Right renal cortex interstitium (tissue), 3 donors: ENCODE results near the gene TMEM59L. TPM values are rescaled to one million over a fixed set of nuclear protein-coding genes. Genes with fewer than 3 reads are reported as not detected.
"Not testable (repeated sequence)": the region's sequence is repeated elsewhere in the genome, so short reads cannot be mapped to it uniquely, and the experiment has no call there.

Experiments
- DNase-seq, 3 donors: peaks; one replicate each; pipeline ENCODE4 v3.0.0-alpha.2; 2013; ENCODE audit warnings: low read depth in 3 of 3, low spot score in 2 of 3
- polyA plus RNA-seq, 3 donors: library from polyadenylated mRNA; unstranded; fragments of 120-200 nt; gene quantifications; one replicate each; pipeline ENCODE4 v1.2.1, GENCODE V29; 2013; ENCODE audit not compliant: insufficient read length in 3 of 3

TMEM59L gene
- polyA plus RNA-seq, 3 donors = 1.5 to 2.6 (median 1.9) TPM

GRCh38 chr19:18593367-18594095, 19.1 kb upstream of the TMEM59L start:
- no peak for DNase-seq

DNA sequence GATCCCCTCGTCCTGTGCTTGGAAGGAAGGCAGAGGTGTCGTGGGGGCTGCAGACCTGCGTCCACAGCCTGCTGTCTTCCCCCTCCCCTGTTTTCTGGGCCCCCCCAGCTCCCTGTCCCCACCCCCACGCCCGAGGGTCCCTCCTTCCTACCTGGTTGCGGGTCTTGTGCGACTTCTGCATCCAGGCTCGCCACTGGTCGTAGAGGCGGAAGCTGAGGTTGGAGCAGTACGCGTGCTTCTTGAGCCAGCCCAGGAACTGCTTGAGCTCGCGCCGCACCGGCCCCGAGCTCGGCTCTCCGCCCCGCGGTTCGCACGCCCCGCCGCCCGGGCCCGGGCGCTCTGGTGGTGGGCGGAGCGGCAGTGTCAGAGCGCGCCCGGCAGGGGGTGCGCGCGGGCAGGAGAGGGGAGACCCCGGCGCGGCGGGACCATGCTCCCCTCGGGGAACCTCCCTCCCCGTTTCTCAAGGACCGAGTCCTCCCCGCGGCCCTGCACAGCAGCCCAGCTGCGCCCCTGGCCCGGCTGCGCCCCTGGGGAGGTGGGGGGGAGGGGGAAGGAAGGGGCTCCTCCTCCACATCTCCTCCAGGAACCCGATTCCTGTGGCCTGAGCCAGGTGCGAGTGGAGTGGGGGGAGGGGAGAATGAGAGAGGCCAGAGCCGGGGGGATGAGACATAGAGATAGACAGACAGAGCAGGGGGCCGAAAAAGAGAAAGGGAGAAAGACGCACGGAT, 18.4 kb upstream of the TMEM59L start:
- peak in 1 of 3 donors; percentile 69 for DNase-seq

- DNase-seq = no peak
Measured at GRCh38 chr19:18594824-18595373, 17.8 kb upstream of the TMEM59L start.

DNA sequence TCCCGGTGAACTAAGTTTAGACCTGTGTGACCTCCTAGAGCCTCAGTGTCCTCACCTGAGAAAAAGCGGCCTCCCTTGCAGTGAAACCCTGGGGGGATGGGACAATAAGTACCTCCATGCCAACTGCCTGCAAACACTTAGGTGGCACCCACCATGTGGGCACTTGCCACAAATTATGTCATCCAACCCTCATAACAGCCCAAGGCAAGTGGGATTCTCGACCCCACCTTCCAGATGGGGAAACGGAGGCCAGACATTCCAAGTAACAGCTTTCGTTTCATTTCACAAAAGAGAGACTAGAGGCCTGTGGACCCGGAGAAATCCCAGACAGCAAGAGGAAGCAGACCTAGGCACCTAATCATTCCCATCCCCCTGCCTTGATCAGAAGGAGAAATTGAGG, 17.2 kb upstream of the TMEM59L start:
- DNase-seq = no peak

DNA sequence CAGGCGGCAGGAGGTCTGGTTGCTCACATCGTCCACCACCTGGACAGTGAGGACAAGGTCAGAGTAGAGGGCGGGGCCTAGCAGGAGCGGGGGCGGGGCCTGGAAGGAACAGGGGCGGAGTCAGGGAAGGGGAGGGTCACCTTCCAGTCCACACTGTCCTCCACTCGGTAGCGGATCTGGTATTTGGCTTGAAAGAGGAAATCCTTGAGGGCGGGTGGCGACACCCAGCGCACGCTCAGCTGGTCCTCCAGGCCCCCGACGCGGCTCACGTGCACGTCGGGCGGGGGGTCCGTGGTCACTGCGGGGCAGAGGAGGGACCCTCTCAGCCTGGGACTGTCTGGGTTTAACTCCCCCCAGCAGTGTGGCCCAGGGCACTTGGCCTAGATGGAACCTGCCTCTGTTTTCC, 15.9 kb upstream of the TMEM59L start:
- DNase-seq = no peak

DNA sequence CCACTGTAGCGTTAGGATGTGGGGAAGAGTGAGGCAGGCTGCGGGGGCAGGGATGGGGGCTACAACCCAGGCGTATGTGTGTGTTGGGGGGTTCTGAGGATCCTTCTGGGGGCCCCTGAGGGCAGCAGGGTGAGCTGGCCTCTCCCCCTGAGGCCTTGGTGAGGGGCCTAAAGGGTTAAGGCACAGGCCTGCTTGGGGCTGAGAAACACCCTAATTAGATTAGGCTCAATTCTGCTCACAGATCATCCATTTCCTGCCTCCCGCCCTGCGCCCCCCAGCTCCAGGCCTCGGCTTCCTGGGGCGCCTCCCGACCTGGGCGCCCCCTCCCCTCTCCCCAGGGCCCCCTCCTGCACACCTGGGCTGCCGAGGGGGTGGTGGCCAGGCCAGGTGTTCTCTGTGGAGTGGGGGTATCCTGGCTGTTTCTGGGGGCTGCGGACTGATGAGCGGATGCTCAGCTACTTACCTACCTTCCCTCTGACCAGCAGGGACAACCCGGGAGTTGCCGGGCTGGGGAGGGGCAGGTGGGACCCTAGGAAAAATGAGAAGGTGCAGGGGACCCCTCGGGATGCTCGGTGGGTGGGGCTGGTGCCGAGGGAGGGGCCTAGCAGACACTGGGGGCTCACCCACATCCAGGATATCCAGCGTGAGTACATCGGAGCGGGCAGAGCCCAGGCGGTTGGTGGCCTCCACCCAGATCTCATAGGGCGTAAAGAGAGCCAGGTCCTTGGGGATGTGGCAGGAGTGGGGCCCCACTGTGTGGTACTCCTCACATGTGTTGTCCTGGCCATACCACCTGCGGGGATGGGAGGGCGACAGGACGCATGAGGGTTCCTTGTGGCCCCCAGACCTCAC, 14.6 kb upstream of the TMEM59L start:
- DNase-seq = no peak

GRCh38 chr19:18599485-18599884, 13.2 kb upstream of the TMEM59L start:
- DNase-seq = no peak

GRCh38 chr19:18600692-18601397, 11.8 kb upstream of the TMEM59L start:
- not testable (repeated sequence) for DNase-seq

- no peak for DNase-seq
Measured at GRCh38 chr19:18601875-18602274, 10.8 kb upstream of the TMEM59L start.

DNA sequence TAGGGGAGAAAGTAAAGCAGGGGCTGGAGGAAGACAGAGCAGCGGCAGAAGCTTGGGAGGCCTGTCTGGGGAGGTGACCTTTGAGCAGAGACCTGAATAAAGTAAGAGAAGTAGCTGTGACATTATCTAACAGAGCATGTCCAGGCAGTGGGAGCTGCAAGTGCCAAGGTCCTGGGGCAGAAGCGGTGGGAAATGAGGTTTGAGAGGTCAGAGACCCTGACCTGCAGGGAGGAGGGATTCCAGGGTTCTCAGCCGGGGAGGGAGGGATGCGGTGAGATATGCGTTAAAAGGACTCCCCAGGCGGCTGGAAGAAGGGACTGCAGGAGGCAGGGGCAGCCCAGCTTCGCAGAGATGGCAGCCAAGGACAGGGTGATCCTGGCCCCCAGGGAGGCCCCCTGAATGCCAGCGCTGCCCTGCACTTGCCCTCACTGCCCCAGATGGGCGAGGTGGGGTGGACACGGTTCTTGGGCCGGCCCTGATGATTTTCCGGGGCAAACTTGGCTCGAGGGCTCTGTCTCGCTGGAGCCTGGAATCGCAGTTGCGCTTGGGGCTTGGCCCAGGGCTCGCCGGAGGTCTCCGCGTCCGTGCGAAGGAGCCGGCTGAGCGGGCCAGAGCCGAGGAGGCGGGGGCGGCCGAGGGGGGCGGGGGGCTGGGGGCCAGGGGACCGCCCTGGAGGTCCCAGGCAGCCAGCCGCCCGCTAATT, 9.3 kb upstream of the TMEM59L start:
- no peak for DNase-seq

DNA sequence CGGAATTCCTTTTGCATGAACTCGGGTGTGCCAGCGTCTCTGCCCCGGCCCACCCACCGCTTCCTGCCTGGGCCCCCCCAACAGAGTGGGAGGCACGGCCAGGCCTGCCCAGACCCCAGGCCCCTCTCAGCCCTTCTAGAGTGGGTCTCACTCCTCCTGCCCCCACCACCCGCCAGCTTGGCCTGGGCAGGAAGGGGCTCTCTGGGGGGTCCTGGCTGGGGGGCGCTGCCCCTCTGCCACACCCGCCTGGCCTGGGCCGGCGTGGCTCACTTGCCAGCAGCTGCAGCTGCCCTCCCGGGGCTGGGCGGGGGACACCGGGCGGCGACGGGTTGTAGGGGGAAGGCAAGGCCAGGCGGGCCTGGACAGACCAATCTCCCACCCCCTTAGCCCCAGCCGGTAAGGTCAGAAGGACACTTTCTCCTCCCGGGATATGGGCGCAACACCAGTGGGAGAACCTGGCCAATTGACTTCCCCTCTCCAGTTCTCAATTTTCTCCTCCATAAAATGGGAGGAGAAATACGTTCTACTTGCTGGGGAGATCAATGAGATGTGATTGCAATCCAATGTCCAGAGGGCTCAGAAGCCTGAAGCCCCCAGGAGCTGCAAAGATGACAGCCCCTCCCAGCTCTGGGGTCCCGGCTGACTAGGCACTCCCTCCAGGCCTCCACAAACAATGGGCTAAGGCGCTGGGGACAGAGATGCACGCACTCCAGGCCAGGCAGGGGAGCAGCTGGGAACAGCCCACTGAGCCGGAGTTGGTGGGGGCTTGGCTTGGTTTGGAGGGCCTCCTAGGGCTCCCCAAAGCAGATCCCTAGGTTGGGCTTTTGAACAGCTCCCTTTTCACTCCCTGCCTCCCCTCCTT, 8.5 kb upstream of the TMEM59L start:
- no peak for DNase-seq

DNA sequence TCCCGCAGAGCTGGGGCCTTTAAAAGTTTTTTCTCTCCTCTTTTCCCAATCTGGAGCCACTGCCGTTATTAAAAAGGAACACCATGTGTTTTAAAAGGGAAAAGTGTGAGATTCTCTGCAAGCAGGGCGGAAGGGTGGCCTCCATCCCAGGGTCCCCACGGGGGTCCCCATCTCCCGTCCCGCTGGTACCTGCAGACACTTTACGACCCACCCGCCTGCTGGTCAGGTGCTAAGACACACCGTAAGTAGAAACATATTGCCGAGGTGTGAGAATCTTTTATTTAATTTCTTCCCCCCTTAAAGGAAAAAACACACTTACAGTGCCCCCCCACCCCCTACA, 7.9 kb upstream of the TMEM59L start:
- DNase-seq = no peak

DNA sequence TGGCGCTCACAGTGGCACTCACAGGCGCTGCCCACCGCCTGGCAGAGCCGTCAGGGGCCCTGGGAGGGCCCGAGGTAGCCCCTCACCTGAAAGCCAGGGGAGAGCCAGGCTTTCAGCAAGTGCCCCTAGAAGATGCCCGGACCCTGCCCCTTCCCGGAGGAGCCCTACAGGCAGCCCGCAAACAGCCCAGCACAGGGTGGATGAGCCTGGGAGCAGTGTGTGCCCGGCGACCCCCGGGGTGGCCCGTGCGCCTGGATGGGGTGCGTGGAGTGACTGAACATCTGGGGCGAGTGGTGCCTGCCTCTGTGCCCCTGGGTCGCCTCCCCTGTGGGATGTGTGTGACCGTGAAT, 7.5 kb upstream of the TMEM59L start:
- no peak for DNase-seq

- no peak for DNase-seq
Measured at GRCh38 chr19:18605546-18606280, 7.0 kb upstream of the TMEM59L start.

GRCh38 chr19:18606281-18607225, 6.1 kb upstream of the TMEM59L start, which contains the start of gene CRLF1:
Gene CRLF1, minus strand, starts transcription at chr19:18606799. Its CDS starts 143 bp downstream, at chr19:18606656.
- DNase-seq = no peak

GRCh38 chr19:18607226-18608101, 5.2 kb upstream of the TMEM59L start:
- no peak for DNase-seq
